ENCODE results near the gene SMPD4.
A peak's percentile ranks its signal among the peaks of the same experiment; 100 is the strongest.
"Not testable (repeated sequence)": the region's sequence is repeated elsewhere in the genome, so short reads cannot be mapped to it uniquely, and the experiment has no call there.

Gene SMPD4, protein sequence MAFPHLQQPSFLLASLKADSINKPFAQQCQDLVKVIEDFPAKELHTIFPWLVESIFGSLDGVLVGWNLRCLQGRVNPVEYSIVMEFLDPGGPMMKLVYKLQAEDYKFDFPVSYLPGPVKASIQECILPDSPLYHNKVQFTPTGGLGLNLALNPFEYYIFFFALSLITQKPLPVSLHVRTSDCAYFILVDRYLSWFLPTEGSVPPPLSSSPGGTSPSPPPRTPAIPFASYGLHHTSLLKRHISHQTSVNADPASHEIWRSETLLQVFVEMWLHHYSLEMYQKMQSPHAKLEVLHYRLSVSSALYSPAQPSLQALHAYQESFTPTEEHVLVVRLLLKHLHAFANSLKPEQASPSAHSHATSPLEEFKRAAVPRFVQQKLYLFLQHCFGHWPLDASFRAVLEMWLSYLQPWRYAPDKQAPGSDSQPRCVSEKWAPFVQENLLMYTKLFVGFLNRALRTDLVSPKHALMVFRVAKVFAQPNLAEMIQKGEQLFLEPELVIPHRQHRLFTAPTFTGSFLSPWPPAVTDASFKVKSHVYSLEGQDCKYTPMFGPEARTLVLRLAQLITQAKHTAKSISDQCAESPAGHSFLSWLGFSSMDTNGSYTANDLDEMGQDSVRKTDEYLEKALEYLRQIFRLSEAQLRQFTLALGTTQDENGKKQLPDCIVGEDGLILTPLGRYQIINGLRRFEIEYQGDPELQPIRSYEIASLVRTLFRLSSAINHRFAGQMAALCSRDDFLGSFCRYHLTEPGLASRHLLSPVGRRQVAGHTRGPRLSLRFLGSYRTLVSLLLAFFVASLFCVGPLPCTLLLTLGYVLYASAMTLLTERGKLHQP

DNA sequence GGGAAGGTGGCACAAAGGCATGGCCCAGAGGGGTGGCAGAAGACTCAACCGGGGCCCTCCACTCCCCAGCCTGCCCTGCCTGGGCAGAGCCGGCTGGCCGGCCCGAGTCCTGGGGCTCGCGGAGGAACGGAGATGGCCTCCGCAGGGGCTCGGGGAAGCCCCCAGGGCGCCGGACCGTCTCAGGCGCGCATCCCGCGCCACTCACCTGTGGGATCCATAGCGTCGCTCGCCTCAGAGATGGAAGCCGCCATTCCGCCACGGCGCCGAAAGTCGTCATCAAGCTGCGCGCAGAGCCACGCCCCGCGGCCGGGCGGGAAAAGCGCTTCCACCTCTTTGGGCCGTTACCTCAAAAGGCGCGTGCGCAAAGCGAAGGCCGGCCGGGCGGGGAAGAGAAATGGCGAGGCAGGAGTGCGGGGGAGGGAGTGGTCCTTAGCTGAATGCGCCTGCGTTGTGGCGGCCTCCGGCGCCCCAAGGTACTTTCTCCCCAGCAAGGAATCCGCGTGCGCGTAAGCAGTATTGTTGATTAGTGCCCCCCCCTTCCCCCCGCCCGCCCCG, at the start of gene SMPD4:
SMPD4 (minus strand) TSS at position 278 of the 555 bp plus-strand sequence. CDS start 5,010 bp downstream, outside the sequence.
- peak; percentile 94 to 98 for DNase-seq (ENCODE audit: extremely low read depth in 1 of 2, low read depth in 1 of 2)

DNA sequence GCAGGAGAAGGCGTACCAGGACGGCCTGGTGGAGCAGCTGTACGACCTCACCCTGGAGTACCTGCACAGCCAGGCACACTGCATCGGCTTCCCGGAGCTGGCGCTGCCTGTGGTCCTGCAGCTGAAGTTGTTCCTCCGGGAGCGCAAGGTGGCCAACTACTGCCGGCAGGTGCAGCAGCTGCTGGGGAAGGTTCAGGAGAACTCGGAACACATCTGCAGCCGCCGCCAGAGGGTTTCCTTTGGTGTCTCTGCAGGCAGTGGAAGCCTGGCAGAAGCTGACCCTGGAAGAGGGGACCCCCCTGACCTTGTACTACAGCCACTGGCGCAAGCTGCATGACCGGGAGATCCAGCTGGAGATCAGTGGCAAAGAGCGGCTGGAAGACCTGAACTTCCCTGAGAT, 49.5 kb upstream of the SMPD4 start:
- DNase-seq (ENCODE audit: extremely low read depth in 1 of 2, low read depth in 1 of 2) = not testable (repeated sequence)

DNA sequence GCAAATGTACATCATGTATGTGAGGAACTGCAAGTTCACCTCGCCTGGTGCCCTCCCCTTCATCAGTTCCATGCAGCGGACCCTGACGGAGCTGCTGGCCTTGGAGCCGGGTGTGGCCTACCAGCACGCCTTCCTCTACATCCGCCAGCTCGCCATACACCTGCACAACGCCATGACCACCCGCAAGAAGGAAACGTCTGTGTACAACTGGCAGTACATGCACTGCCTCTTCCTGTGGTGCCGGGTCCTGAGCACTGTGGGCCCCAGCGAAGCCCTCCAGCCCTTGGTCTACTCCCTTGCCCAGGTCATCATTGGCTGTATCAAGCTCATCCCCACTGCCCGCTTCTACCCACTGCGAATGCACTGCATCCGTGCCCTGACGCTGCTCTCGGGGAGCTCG, 49.0 kb upstream of the SMPD4 start:
- not testable (repeated sequence) for DNase-seq (ENCODE audit: extremely low read depth in 1 of 2, low read depth in 1 of 2)

DNA sequence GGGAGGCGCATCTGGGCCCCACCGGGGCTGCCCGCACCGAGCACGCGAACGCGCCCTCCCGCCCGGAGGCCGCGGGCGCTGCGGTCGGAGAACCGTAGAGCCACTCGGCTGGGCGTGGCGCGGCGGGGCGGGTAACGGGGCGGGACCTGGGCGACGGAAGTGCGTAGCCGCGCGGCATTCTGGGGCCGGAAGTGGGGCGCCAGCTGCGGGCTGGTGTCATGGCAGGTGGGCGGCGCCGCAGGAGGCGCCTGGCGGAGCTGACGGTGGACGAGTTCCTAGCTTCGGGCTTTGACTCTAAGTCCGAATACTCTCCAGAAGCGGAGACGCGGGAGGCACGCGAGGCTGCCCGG, 47.7 kb upstream of the SMPD4 start:
- not testable (repeated sequence) for DNase-seq (ENCODE audit: extremely low read depth in 1 of 2, low read depth in 1 of 2)

DNA sequence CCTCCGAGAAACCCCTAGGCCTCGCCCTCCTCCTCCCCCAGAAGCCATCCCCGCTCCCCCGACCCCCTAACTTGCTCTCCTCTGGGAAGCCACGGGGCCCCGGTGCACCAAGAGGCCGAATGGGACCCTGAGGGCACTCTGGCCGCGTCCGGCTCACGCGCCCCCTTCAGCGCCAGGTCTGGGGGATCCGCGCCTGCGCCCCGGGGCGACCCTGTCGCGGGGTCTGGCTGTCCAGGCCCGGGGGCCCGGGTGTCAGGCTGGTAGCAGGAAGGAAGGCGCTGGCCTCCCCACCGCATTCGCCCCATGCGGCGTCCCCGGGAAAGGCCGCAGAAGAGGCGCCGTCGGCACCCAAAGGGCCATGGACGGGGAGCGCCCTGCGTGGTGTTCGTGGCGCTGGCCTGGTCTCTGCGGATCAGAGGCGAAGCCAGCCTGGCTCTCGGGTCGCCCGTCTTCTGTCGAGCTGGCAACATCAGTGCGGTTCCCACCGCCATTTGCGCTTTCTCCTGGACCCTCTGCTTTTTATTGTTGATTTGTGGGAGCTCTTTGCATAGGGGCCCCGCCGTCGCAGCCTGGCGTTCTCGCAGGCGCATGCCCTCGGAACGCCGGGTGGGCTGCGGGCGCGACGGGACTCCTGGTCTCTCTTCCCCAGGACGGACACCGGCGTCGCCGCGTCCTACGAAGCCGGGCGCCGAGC, 47.2 kb upstream of the SMPD4 start:
- DNase-seq (ENCODE audit: extremely low read depth in 1 of 2, low read depth in 1 of 2) = not testable (repeated sequence)

DNA sequence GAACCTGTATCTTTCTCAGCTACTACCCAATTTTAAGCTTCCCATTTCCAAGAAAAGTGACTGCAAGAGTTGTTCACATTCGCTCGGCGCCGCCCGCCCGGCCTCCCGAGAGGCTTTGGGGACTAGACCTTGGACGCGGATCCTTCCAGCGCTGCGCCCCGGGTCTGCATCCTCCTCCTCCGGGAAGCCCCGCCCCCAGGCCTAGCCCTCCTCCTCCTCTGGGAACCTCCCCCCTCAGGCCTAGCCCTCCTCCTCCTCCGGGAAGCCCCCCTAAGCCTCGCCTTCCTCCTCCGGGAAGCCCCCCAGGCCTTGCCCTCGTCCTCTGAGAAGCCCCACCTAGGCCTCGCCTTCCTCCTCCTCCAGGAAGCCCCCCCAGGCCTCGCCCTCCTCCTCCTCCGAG, 46.6 kb upstream of the SMPD4 start:
- DNase-seq (ENCODE audit: extremely low read depth in 1 of 2, low read depth in 1 of 2) = not testable (repeated sequence)

DNA sequence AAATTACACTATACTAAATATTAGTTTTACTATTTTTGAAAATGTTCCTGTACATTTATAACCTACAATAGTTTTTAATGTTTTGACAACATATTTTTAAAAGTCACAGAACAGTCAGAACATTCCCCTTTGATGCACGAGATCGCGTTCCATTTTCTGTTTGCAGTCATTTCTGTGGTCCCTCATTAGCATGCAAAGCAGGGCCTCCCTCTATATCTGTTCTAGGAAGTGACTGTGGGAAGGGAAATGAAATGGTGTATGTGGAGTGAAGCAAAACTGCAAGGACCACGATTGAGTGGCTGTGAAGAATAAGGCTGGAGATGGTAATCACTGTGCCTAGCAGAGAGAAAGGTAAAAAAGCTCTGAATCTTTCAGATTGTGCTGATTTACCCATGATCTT, 41.1 kb upstream of the SMPD4 start:
- not testable (repeated sequence) for DNase-seq (ENCODE audit: extremely low read depth in 1 of 2, low read depth in 1 of 2)

DNA sequence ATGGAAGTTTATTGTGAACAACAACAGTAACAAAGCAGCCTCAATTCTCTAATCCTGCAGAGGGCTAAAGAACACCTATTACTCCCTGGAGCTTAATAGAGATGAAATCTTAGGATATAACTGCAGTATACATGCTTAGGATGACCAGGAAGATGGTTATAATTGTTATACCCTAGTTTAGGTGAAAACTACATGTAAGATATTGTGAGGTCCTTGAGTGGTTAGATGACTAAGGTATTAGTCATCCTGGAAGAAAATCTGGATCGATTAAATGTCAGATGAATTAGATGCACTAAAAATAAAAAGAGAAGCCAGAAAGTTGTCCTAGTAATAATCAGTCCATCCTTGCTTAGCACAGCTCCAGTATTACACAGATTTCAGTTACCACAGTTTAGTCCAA, 39.1 kb upstream of the SMPD4 start:
- DNase-seq (ENCODE audit: extremely low read depth in 1 of 2, low read depth in 1 of 2) = not testable (repeated sequence)

DNA sequence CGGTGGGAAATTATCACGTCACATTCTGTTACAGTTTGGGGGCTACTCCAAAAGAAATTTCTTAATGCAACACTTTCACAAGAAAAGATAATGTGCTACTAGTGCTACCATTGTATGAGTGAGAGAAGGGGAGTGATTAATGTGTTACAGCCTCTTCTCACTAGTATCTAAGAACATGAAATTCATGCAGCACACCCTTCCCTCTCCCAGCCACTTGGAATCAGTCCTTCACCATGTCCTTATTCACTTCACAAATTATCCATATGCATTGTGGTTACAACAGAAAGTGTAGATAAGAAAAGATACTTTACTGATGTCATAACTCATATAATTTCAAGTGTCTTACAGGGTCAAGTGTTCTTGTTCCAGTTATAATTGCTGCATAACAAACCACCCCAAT, 37.7 kb upstream of the SMPD4 start:
- not testable (repeated sequence) for DNase-seq (ENCODE audit: extremely low read depth in 1 of 2, low read depth in 1 of 2)

DNA sequence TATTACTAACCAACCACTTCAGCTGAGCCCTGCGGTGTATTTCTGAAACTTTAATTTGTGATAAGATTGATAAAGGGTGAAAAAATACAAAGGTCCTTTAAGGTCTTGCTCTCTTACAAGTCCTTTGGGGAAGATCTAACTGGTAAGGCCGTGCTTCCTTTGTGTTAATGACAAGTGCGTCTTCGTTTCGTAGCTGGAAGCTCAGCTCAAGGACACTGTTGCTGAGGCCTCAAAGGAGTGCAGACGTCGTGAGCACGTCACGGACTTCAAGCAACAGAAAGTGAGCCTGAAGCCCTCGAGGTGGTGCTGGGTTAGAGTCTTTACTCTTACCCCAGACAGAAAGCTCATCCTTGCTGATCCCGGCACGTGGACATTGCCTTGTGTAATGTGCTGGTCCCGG, 25.6 kb upstream of the SMPD4 start:
- DNase-seq (ENCODE audit: extremely low read depth in 1 of 2, low read depth in 1 of 2) = not testable (repeated sequence)

DNA sequence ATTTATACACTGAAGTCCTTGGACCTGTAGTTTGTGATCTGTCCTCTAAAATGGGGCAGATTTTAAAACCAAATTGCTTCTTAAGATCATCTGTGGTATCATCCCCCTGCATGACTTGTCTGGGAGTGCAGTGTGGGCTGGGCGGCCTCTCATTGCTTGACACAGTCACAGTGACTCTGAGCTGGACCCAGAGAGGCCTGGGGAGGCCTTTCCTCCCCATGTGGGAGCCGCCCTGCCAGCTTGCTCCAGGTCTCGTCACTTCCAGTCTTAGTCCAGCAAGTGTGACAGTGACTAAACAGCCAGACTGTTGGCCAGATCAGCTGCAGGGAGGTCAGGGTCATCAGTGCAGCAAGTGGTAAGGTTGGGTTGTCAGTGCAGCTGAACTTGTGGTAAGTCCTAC, 21.7 kb upstream of the SMPD4 start:
- not testable (repeated sequence) for DNase-seq (ENCODE audit: extremely low read depth in 1 of 2, low read depth in 1 of 2)

DNA sequence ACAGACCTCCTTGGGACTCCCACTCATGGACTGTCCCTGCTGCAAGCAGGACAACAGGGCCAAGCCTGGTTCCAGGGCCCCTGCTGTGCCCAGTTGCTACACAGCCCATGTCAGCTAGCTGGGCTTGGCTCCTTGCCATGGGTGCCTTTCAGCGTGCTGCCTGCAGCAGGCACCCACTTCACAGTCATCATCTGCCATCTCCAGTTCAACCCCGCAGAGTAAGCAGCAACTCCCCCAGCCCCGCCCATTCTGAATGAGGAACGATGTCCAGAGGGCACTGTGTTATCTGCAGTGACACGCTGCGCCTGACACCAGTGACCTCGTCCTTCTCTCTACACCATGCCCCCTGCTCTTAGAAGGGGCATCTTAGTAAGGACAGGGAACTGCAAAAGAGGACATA, 21.1 kb upstream of the SMPD4 start:
- not testable (repeated sequence) for DNase-seq (ENCODE audit: extremely low read depth in 1 of 2, low read depth in 1 of 2)

DNA sequence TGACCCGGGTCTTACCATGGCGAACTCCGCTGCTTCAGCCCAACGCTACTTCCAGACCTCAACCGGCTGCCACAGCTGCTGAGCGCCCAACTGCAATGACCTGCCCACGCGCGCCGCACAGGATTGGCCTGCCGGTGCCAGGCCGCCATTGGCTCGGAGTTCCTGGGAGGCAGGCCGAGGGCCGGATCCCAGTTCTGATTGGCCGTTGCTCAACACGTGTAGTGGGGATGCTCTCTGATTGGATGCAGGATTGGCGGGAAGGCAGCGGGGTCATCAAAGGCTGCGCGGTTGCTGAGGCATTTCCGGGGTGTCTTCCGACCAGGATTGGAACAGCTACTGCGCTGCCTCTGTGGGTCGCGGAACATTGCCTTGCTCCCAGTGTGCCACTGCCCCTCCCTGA, 16.9 kb upstream of the SMPD4 start, which contains the start of gene TUBA3E:
TUBA3E (minus strand) TSS at position 97 of the 400 bp plus-strand sequence; CDS start at position 18, 79 bp downstream.
- DNase-seq (ENCODE audit: extremely low read depth in 1 of 2, low read depth in 1 of 2) = no peak

DNA sequence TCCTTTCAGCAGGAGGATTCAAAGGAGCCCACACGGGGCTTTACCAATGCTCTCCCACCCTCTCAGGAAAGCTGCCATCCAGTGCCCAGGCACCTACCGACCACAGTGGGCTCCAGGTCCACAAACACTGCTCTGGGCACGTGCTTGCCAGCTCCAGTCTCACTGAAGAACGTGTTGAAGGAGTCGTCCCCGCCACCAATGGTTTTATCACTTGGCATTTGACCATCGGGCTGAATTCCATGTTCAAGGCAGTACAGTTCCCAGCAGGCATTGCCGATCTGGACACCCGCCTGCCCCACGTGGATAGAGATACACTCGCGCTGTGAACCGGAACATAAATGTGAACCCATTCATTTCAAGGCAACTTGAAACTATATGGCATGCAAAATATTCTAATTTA, 14.7 kb upstream of the SMPD4 start:
- DNase-seq (ENCODE audit: extremely low read depth in 1 of 2, low read depth in 1 of 2) = not testable (repeated sequence)

DNA sequence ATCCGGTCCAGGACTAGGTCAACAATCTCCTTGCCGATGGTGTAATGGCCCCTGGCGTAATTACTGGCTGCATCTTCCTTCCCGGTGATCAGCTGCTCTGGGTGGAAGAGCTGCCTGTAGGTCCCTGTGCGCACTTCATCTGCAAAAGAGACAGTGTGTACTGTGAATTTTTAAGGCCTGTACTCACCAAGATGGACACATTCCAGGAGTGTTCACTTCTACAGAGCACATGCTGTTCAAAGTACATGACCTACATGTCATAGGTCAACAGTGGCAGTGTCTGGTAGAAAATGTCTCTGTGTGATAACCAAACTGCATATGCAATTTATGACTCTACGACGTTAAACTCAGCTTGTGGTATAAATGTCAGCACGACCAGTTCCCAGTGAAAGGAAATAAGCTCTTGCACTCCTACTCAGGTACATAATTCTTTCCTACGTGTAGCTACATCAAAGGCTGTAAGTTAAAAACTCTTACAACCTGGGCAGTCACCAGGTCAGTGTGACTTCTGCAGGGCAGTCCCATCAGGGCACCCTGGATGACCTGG, 13.8 kb upstream of the SMPD4 start:
- DNase-seq (ENCODE audit: extremely low read depth in 1 of 2, low read depth in 1 of 2) = not testable (repeated sequence)

DNA sequence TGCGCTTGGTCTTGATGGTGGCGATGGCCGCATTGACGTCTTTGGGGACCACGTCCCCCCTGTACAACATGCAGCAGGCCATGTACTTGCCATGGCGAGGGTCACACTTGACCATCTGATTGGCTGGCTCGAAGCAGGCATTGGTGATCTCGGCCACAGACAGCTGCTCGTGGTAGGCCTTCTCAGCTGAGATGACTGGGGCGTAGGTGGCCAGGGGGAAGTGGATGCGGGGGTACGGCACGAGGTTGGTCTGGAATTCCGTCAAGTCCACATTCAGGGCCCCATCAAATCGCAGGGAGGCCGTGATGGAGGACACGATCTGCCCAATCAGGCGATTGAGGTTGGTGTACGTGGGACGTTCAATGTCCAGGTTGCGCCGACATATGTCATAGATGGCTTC, 12.4 kb upstream of the SMPD4 start:
- not testable (repeated sequence) for DNase-seq (ENCODE audit: extremely low read depth in 1 of 2, low read depth in 1 of 2)

DNA sequence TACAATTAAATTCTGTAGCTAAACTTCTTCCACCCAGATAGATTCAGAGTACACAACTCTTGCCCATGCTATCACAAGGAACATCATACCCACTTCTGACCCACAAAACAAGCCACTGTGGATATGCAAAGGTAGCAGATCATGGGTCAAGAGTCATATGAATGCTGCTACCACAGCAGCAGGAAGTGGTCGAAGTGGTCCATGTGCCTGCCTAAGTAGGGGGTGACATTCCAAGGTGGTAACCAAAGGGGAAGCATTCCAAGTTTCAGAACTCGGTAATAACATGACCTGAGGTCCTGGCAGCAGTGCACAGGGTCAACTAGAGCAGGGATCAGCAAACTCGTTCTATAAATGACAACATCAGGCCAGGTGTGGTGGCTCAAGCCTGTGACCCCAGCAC, 11.0 kb upstream of the SMPD4 start:
- not testable (repeated sequence) for DNase-seq (ENCODE audit: extremely low read depth in 1 of 2, low read depth in 1 of 2)

DNA sequence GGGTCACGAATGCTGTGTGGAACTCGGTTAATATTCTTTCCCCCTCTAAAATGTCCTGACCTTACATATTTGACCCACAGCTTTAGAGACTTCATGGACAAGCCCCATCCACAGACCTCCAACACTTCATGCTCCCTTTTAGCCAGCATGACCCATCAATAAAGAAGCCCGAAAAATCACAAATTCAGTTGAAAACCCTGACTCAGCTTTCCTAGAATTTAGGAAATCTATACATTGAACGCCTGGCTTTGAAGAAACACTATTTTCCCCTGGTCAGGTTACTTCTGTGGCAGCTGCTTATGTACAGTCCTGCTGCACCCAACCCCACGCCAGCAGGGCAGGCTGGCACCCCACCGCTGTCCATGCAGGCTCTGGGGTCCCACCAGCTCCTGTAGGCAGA, 9.9 kb upstream of the SMPD4 start:
- DNase-seq (ENCODE audit: extremely low read depth in 1 of 2, low read depth in 1 of 2) = not testable (repeated sequence)

DNA sequence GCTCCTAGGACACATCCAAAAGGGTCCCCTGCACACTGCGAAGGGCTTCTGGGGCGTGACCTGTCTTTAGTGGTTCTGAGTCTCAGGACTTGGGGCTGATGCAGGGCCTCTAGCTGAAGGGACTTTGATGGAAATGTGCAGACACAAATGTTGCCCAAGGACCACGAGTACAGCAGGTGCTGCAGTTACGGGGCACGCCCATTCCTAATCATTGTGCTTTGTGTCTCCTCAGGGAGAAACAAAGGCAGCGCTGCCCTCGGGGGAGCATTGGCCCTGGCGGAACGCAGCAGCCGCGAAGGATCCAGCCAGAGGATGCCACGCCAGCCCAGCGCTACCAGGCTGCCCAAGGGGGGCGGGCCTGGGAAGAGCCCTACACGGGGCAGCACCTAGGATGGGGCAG, 8.8 kb upstream of the SMPD4 start:
- no peak for DNase-seq (ENCODE audit: extremely low read depth in 1 of 2, low read depth in 1 of 2)

DNA sequence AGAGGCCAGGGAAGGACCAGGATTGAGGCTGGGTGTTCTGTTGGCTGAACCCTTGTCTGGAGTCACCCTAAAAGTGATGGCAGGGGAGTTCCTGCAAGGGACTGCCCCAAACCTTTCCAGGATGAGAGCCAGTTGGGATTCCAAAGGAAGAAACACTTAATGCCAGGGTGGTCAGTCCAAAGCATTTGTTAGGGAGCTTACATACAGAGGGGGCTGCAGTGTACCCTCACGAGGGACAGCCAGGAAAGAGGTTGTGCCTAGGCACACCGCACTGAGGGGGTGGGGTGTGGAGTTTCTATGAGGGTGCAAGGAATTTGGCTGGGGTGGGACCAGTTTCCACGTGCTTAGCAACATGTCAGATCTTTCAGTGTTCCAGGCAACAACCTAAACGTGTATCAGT, 7.6 kb upstream of the SMPD4 start:
- DNase-seq (ENCODE audit: extremely low read depth in 1 of 2, low read depth in 1 of 2) = not testable (repeated sequence)

Measured in activated CD8-positive, alpha-beta memory T cell treated with anti-CD3 and anti-CD28 coated beads for 1 hour (primary cell).